SK-N-SH (cell line): ENCODE measurements around the gene SMIM26.
"Not testable (repeated sequence)": the region's sequence is repeated elsewhere in the genome, so short reads cannot be mapped to it uniquely, and the experiment has no call there.

ENCODE experiments used
- CHD2 ChIP-seq: fragments of 150-350 bp; IDR thresholded peaks from 2 replicates; pipeline ENCODE4 v1.6.1; 2018; ENCODE audit warnings: low read length; ENCODE audit not compliant: partially characterized antibody
- CTCF ChIP-seq: fragments of 200-600 bp; sonication (generic); IDR thresholded peaks from 2 replicates; pipeline ENCODE4 v1.6.1; 2017; ENCODE audit warnings: antibody characterized with exemption, mild to moderate bottlenecking, moderate library complexity
- EP300 ChIP-seq, 2 experiments: IDR thresholded peaks; 2 replicates each; pipeline versions ENCODE4 v1.4.0 to v1.6.1; 2012; ENCODE audit warnings: borderline replicate concordance in 1 of 2, low read depth in 1 of 2, low read length in 1 of 2
- MAX ChIP-seq: IDR thresholded peaks from 2 replicates; pipeline ENCODE4 v1.4.0; 2012; ENCODE audit warnings: low read depth
- MXI1 ChIP-seq: IDR thresholded peaks from 2 replicates; pipeline ENCODE4 v1.6.1; 2012; ENCODE audit warnings: mild to moderate bottlenecking, low read depth, low read length, improper control_type of control experiment
- POLR2AphosphoS5 ChIP-seq: IDR thresholded peaks from 2 replicates; pipeline ENCODE4 v1.6.1; 2012; ENCODE audit warnings: low read depth, low read length
- RFX5 ChIP-seq: IDR thresholded peaks from 2 replicates; pipeline ENCODE4 v1.6.1; 2012; ENCODE audit warnings: mild to moderate bottlenecking, improper control_type of control experiment, low read length
- TAF1 ChIP-seq: IDR thresholded peaks from 2 replicates; pipeline ENCODE4 v1.6.1; 2012; ENCODE audit warnings: low read depth, mild to moderate bottlenecking, low read length, moderate library complexity, borderline replicate concordance
- USF1 ChIP-seq: IDR thresholded peaks from 2 replicates; pipeline ENCODE4 v1.4.0; 2012; ENCODE audit warnings: low read depth, borderline replicate concordance
- YY1 ChIP-seq: IDR thresholded peaks from 2 replicates; pipeline ENCODE4 v1.4.0; 2012; ENCODE audit warnings: low read depth, mild to moderate bottlenecking
- TF ChIP-seq, protein P1 (sequence below): IDR thresholded peaks from 2 replicates; pipeline ENCODE4 v1.6.1; 2012; ENCODE audit warnings: mild to moderate bottlenecking, low read depth, low read length, moderate library complexity

- not testable (repeated sequence) for TF ChIP-seq CTCF; MAX; MXI1; EP300 (IDR thresholded peaks at IDR 0.05; ENCODE audit: borderline replicate concordance in 1 of 2, low read depth in 1 of 2, low read length in 1 of 2); TAF1; POLR2AphosphoS5; CHD2; USF1; YY1; RFX5
- TF ChIP-seq, protein P1, sequence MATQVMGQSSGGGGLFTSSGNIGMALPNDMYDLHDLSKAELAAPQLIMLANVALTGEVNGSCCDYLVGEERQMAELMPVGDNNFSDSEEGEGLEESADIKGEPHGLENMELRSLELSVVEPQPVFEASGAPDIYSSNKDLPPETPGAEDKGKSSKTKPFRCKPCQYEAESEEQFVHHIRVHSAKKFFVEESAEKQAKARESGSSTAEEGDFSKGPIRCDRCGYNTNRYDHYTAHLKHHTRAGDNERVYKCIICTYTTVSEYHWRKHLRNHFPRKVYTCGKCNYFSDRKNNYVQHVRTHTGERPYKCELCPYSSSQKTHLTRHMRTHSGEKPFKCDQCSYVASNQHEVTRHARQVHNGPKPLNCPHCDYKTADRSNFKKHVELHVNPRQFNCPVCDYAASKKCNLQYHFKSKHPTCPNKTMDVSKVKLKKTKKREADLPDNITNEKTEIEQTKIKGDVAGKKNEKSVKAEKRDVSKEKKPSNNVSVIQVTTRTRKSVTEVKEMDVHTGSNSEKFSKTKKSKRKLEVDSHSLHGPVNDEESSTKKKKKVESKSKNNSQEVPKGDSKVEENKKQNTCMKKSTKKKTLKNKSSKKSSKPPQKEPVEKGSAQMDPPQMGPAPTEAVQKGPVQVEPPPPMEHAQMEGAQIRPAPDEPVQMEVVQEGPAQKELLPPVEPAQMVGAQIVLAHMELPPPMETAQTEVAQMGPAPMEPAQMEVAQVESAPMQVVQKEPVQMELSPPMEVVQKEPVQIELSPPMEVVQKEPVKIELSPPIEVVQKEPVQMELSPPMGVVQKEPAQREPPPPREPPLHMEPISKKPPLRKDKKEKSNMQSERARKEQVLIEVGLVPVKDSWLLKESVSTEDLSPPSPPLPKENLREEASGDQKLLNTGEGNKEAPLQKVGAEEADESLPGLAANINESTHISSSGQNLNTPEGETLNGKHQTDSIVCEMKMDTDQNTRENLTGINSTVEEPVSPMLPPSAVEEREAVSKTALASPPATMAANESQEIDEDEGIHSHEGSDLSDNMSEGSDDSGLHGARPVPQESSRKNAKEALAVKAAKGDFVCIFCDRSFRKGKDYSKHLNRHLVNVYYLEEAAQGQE, result not testable (repeated sequence)
Measured at GRCh38 chr20:18526761-18527160, 40.5 kb upstream of the SMIM26 start.
